GM18909 (cell line): ENCODE results near the gene TIPIN.
"Not testable (repeated sequence)": the region's sequence is repeated elsewhere in the genome, so short reads cannot be mapped to it uniquely, and the experiment has no call there.

Experiments used
- ATAC-seq: cut with Tn5 transposase; IDR thresholded peaks from one replicate; pipeline ENCODE4 v1.9.1; 2021; ENCODE audit warnings: mild to moderate bottlenecking; ENCODE audit not compliant: unreplicated experiment, poor library complexity

The TIPIN gene, protein sequence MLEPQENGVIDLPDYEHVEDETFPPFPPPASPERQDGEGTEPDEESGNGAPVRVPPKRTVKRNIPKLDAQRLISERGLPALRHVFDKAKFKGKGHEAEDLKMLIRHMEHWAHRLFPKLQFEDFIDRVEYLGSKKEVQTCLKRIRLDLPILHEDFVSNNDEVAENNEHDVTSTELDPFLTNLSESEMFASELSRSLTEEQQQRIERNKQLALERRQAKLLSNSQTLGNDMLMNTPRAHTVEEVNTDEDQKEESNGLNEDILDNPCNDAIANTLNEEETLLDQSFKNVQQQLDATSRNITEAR

DNA sequence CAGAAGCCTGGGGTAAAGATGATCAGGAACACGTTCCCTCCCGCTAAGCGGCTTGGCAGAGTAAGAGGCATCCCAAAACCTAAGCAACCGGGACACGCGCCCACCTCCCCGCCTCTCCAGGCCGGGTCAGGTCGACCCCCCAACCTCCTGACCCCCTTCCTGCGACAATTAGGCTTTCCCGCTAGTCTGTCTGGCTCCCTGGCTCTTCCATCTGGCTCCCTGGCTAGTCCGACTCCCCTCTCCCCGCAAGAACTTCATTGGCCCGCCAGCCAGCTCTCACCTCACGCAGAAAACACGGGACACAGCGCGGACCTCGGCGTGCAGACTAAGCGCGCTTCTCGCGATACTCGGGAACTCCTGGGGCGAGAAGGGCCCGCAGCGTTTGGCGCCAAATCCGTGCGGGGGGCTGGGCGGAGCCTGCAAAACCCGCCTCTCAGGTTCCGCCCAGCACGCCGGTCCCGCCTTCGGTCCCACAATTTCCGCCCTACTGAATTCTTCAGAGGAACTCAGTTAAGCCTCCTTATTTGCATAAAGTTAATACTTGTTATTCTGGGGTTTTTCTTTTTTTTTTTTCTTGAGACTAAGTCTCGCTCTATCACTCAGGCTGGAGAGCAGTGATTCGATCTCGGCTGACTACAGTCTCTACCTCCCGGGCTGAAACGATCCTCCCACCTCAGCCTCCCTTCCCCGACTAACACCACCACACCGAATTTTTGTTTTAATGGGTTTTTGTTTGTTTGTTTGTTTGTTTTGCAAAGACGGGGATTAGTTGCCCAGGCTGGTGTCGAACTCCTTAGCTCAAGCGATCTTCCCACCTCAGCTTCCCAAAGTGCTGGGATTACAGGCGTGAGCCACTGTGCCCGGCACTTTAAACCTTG is at the start of gene TIPIN:
Gene TIPIN (minus strand): TSS at position 327 of the 878 bp plus-strand sequence. CDS start 3,738 bp downstream, outside the sequence.
- ATAC-seq = peak; percentile 94

DNA sequence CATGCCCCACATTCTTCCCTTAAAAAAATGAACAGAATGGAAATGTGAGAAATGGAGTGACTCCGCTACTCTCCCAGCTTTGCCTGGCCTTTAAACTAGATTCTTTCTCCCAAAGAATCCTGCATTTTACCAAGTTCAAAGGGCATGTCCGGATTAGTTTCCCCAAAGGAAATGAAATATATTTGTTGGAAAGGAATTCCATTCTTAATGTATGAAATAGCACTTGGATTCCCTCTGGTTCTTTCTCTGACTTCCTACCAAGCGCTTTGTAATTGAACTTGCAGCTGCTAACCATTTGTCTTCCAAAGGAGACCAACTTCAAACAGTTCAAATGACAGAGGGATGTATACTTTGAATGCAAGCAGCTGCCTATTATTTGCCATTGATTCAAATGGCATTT is 49.1 kb upstream of the TIPIN start:
- no peak for ATAC-seq

DNA sequence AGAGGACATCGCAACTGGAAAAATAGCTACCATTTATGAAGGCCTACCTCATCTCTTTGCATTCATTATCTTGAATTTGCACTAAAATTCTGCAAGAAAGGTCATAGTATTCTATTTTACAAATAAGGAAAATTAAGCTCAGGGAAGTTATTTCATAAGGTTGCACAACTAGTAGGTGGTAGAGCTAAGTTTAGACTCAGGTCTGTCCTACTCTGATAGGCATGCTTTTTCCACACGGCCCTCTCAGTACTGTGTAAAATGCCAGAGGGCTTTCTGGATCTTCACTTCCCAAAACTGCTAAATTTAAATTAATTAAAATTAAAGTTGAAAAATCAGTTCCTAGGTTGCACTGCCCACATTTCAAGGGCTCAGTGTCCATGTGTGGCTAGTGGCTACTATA is 48.5 kb upstream of the TIPIN start:
- no peak for ATAC-seq

DNA sequence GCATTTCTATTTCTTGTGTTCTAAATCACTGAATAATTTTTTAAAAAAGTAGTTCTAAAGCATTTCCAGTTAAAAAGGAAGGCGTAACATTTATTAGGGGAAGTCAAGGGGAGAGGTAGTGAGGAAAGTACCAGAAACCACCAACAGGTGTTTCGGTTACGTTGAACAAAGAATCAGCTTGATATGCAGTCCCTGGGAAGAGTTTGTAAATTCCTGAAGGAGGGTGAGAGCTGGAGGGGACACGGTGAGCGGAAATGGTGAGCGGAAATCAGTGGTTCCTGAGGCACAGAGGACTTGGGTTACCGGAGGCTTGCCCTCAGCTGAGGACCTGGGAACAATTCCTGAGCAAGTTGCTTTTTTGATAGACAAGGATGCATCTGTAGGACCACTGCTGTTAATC is 48.0 kb upstream of the TIPIN start:
- ATAC-seq = no peak

DNA sequence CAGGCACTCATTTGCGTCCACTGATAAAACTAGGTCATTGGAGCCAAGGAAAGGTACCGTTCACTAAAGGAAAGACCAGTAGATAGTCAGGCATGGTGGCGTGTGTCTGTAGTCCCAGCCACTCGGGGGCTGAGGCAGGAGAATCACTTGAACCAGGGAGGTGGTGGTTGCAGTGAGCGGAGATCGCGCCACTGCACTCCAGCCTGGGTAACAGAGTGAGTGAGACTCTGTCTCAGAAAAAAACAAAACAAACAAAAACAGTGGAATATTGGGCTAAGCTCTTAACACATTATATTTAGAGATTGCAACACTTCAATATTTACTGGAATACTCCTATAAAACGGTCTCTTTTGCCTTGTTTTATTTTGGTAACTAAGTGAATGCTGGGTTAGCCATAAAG is 47.6 kb upstream of the TIPIN start:
- ATAC-seq = no peak

DNA sequence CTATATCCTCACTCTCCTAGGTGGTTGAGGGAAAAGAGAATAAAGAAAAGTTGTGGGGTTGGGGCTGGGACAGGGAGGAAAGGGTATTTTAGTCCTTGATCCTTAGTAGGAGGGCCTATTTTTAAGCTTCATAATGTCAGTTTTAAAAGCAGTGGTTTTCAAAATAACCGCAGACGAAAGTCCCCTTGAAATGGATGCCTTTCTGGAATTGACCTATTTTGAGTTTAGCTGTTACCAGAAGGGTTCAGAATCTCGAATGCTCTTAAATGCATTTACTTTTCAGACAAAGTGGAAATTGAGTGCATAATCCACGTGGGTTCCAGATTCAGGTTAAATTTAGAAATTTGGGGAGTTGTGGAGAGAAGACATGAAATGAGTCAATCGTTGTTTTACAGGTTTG is 46.8 kb upstream of the TIPIN start:
- ATAC-seq = no peak

DNA sequence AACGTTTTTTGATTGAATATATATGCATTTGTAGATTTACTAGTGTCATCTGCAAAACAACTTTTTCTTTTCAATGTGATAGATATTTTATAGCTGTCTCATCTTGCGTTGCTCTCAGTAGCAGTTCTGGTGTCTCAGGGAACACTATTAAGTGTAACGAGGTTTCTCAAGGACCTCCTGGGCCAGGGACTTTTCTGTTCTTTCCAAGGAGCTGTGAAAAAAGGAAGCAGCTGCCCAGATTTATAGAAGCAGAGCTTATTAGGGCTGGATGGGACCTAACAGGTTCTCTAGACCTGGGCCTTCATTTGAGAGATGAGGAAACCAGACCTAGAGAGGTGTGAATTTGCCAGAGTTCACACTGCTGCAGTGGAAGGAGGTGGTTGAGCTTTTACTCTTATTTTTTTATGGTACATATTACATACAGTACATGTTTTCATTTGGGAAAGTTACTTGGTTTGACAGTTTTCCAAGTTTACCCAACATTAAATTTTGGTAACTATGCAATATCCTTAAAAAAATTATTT is 46.3 kb upstream of the TIPIN start:
- ATAC-seq = no peak

DNA sequence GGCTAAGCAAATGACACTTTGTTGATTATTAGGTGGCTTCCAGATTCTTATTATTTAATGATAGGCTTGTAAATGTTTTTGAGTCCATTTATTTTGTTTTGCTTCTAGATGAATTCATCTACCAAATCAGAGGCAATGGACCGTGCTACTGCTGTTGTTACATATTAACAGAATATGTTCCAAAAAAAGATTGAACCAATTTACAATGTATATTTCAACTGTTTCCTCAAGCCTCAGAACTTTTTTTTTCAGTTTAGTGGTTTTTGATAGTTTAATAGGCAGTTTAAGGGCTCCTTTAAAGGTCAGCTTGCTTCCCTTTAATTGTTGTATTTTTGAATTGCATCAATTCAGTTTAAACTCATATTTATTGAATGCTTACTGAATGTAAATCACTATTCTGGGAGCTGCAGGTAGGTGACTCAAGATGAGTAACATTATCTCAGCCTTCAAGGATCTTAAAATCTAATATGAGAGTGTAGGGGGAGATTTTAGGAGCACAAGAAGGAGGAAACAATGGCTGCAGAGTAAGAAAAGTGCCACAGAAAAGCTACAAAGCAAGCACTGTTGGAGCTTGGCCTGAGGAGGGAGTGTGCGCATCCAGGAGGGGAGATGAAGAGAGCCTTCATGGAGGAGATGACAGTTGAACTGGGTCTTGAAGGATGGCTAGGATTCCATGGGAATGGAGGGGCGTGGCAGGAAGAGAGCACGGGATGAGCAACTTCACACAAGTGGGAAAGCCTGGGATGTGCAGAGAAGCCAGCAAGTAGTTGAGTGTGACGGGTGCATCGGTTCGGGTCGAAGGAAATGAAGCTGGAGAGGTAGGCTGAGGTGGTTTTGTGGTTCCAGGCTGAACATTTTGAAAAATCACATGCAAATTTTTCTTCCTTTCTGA is 44.9 kb upstream of the TIPIN start:
- no peak for ATAC-seq

DNA sequence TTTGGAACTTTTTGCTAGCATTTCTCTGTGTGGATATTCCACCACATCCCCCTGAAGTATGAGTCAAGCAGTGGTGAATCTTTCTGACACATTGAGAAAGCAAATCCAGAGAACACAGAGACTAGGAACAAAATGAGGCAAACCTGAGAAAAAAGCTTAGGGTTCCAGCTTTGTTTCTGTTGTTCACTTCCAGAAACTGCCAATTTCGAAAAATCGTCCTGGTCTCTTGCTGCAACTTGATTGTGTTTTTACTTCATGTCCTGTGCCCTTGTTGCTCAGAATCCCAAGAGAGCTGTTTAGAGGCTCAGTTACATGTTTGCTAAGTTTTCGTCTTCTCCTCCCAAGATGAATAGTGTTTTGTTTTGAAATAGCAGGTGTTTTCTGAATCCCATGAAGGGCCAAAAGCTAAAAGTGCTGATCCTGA is 43.9 kb upstream of the TIPIN start:
- ATAC-seq = no peak

DNA sequence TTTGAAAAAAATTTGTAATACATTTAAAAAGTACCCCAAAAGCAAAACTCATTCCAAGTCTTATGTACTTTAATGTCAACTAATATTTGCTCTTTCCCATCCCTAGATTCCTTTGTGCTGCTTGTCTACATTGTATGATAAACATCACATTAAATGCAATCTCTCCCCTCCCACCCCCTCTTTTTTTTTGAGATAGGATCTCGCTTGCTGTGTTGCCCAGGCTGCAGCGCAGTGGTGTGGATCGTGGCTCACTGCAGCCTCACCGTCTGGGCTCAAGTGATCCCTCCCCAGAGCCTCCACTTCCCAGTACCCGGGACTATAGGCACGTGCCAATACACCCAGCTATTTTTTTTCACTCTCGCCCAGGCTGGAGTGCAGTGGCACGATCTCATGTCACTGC is 42.8 kb upstream of the TIPIN start:
- no peak for ATAC-seq

DNA sequence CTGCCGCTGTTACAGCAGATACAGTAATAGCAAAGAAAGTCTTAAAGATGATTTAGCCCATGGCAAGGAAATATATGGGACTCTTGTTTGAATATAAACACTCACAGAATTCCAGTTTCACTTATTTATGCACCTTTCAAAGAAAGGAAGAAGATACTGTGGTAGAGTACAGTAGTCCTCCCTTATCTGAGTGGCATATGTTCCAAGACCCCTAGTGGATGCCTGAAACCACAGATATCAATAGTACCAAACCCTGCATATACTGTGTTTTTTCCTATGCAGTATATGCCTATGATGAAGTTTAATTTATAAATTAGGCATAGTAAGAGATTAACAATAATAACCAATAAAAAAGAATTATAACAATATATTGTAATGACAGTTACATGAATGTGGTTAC is 38.4 kb upstream of the TIPIN start:
- no peak for ATAC-seq

DNA sequence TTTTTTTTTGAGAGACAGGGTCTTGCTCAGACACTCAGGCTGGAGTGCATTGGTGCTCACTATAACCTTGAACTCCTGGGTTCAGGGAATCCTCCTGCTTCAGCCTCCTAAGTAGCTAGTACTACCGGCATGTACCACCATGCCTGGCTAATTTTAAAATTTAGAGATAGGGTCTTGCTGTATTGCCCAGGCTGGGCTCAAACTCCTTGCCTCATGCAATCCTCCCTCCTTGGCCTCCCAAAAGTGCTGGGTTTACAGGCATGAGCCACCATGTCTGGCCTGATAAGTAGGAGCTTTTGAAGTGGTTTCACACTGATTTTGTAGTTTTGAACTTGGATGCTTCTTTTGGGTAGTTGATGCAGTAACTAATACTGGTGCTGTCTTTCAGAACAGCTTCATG is 38.0 kb upstream of the TIPIN start:
- ATAC-seq = no peak

DNA sequence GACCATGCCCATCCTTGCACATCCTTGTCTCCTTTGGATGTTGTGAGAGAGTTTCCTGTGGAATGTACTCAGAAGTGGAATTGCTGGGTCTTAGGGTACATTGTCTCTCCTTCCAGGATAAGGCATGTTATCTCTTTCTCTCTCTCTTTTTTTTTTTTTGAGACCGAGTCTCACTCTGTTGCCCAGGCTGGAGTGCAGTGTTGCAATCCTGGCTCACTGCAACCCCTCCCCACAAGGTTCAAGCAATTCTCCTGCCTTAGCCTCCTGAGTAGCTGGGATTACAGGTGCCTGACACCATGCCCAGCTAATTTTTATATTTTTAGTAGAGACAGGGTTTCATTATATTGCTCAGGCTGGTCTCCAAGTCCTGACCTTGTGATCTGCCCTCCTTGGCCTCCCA is 36.6 kb upstream of the TIPIN start:
- not testable (repeated sequence) for ATAC-seq

DNA sequence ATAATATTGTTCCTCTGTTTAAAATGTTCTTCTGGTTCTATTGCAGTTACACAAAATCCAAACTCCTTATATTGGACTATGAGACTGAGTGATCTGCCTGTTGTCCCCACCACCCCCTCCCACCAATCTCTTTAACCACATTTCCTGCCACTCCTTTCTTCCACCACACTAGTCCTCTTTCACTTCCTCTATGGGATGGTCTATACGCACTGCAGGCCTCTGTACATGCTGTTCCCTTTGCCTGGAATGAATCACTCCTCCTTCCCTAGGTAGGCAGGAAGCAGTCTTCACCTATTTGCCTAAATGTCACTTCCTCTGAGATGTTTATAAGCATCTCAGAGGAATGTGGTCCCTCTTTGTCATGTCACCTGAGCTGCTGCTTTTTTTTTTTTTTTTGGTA is 34.2 kb upstream of the TIPIN start:
- ATAC-seq = no peak

DNA sequence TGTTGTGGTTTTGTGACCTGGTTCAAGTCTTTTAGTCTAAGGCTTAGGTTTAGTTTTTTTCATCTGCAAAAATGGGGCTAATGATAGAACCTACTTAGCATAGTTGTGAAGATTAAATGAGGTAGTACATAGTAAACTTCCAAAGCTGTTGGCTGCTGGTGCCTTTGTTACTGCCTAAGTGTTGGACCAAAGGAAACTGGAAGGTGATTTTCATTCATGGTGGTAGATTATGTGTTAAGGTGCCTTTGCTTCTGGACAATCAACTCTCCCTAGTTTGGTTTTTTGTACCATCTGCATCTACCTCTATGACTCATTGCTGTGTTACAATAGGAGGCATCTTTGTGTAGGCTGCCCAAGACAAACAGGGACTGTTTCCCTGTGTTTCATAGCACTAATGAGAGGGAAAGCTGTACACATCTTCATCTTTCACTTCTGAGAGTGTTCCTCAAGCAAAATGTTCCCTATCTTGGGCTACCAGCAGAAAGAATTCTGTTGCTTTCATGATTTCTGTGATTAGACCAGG is 33.4 kb upstream of the TIPIN start:
- no peak for ATAC-seq

DNA sequence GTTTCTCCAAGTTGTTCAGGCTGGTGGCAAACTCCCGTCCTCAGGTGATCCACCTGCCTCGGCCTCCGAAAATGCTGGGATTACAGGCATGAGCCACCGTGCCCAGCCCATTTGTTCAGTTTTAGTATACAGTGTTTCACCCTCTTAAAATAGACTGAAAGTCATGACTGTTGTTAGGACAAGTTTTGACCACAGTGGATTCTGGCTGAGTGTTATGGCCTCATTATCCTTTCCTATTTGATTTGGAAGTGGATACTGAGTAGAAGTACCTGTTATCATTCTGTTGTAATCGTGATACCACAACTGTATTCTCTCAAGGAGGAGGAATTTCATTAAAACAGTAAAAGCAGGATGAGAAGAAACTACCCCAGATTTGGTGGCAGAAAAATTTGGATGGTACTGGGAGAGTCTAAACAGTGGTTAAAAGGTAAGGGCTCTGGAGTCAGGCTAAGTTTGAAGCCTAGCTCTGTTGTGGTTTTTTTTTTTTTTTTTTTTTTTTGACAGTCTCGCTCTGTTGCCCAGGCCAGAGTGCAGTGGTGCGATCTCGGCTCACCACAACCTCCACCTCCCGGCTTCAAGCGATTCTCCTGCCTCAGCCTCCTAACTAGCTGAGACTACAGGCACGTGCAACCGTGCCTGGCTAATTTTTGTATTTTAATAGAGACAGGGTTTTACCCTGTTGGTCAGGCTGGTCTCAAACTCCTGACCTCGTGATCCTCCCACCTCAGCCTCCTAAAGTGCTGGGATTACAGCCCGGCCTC is 32.8 kb upstream of the TIPIN start:
- ATAC-seq = no peak

DNA sequence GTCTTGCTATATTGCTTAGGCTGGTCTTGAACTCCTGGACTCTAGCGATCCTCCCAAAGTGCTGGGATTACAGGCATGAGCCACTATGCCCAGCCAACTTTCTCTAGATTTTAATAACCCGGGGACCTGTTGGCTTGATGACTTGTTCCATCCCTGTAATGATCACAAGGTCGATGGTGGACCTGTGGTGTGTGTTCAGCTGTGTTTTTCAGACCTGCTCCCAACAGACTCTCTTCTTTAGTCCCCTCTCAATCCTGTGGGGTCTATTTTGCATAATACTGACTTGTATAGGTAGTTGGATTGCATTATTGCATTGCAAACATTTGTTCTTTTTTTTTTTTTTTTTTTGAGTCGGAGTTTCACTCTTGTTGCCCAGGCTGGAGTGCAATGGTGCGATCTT is 32.1 kb upstream of the TIPIN start:
- ATAC-seq = no peak

DNA sequence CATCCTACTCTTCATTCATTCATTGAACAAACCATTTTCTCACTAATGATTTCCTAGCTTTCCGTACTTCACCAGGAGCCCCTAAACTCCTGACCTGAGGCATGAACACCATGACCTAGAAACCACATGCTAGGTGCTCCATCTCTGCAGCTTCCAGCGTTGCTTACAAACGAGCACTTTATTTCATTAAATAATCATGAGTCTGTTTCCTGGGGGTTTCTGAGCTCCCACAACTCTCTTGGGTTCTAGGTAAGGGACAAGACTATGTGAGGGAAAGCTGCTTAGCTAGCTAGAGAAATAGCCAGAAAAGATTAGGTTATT is 31.5 kb upstream of the TIPIN start:
- no peak for ATAC-seq

DNA sequence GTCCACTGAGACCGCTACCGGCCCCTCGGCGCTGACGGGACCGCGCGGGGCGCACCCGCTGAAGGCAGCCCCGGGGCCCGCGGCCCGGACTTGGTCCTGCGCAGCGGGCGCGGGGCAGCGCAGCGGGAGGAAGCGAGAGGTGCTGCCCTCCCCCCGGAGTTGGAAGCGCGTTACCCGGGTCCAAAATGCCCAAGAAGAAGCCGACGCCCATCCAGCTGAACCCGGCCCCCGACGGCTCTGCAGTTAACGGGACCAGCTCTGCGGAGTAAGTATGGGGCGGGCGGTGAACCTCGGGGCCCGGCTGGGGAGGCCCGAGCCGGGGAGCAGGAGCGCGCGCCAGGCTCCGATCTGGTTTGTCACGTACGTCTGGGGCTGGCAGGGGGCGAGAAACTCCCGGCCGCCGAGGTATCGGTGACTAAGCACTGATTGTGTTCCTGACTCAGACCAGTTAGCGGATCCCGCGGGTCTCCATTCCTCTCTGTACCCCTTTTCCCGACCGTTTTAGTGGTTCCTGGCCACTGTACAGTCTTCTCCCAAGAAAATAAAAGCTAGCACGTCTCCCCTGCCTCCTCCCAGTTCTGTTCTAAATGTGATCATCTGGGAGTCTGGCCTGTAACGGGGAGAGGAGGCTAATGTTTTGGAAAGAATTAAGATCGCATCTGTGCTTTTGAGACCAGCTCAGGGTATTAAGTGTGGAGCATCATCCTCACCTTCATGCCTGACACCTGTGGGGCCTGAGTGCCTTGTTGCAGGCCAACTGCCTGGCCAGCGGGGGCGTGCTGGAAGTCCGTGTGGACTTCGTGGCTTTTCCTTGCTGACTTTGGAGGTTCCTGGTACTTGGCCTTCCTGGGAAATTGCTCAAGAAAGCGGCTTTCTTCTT is 30.9 kb upstream of the TIPIN start:
- ATAC-seq = peak; percentile 15
